Panc1 (cell line): Measurements from ENCODE around the gene LMNB1.

ENCODE experiments used
- TCF7L2 ChIP-seq: IDR thresholded peaks from 2 replicates; pipeline ENCODE4 v1.6.1; 2011; ENCODE audit warnings: mild to moderate bottlenecking, low read depth, low read length, inconsistent platforms
- TF ChIP-seq, protein P1 (sequence below): fragments of 450-650 bp; IDR thresholded peaks from 2 replicates; pipeline ENCODE4 v1.5.1; 2017; ENCODE audit warnings: mild to moderate bottlenecking

DNA sequence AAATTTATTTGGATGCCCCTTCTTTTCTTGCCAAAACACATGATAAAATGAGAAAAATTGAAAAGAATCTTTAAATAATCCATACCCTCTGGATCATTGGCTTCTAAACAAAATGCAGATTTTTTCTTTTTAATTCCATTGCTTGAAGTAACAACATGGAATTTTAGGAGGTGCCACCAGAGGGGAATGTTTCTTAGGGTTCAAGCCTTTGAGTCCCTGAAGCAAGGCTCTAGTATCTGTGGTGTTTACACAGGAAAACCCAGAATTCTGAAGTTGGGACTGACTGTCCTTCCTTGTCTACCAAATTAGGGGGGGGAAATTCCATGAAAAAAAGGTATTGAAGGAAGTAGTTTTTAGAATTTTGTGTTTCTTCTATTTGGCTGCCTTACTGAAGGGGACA, 69.4 kb downstream of the LMNB1 start:
- TF ChIP-seq, protein P1, sequence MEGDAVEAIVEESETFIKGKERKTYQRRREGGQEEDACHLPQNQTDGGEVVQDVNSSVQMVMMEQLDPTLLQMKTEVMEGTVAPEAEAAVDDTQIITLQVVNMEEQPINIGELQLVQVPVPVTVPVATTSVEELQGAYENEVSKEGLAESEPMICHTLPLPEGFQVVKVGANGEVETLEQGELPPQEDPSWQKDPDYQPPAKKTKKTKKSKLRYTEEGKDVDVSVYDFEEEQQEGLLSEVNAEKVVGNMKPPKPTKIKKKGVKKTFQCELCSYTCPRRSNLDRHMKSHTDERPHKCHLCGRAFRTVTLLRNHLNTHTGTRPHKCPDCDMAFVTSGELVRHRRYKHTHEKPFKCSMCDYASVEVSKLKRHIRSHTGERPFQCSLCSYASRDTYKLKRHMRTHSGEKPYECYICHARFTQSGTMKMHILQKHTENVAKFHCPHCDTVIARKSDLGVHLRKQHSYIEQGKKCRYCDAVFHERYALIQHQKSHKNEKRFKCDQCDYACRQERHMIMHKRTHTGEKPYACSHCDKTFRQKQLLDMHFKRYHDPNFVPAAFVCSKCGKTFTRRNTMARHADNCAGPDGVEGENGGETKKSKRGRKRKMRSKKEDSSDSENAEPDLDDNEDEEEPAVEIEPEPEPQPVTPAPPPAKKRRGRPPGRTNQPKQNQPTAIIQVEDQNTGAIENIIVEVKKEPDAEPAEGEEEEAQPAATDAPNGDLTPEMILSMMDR, result no peak
- no peak for TF ChIP-seq TCF7L2
